ENCODE data around the gene VWA3B.
"Not testable (repeated sequence)": the region's sequence is repeated elsewhere in the genome, so short reads cannot be mapped to it uniquely, and the experiment has no call there.

VWA3B gene

DNA sequence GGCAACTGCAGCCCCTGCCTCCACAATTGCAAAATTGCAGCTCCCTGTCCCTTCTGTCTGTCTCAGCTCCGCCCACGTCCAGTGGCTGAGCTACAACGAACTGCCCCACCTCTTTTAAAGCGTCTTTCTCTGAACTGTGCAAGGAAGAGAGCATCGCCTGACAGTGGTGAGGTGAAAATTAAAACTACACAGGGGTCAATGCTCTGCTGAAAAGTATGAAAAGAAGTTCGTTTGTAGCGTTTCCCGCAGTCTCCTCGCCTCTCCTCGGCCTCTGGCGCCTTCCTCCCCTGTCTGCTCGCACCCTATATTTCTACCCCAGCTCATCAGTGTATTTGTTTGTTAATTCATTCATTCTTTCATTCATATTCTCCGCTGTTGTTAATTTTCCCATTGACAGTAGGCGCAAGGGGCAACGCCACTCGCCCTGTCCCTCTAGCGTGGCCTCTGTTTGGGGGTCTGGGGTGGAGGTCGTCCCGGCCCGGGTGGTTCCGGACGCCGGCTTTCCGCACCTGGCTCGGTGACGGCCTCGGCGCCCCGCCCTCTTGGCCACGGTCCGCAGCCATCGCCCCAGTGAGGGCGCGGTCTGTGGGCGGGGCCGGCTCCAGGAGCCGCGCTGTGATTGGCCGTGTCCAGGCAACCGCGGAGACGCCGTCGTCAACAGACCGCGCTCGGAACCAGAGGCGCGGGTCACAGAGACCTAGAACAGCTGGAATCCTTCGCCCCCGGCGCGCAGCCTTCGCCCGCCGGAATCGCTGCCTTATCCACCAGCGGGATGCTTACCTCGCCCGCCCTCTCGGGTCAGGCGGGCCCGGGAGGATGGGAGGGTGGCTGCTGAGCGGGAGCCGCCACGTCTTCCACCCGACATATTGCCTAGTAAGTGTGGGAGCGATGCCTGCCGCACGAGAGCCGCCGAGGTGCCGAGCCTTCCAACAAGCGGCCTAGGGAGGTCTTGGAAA, at the start of gene VWA3B:
VWA3B (plus strand) TSS at position 677 of the 956 bp plus-strand sequence. CDS start 5,926 bp downstream, outside the sequence.
- DNase-seq (ENCODE audit: low read depth), result peak; percentile 14

- DNase-seq (ENCODE audit: low read depth), result no peak
Measured at GRCh38 chr2:98037206-98037605, 49.8 kb upstream of the VWA3B start.

- DNase-seq (ENCODE audit: low read depth), result no peak
Measured at GRCh38 chr2:98037666-98038336, 49.2 kb upstream of the VWA3B start.

DNA sequence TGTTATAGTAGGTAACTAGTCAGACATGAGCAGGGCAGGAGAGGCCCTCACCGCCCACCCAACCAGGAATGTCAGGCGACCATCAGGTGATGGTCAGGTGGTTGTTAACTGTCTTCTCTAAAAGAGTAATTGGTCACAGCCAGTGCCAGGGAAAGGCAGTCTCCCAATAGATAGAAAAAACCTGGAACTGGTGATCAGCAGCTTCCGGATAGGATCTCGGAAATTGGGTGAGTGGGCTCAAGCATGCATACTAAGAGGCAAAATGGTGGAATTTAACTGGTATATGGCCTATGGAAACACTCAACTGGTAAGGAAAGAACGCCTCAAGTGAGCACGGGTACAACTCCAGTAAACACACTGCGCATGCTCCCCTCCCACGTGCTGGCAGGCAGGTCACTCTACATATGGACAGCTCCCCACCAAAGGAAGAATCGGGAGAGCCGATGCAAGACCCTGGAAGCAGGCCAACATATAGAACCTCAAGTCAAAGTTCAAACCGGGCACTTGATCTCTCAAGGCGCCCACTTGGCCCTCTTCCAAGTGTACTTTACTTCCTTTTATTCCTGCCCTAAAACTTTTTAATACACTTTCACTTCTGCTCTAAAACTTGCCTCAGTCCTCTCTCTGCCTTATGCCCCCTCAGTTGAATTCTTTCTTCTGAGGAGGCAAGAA, 47.7 kb upstream of the VWA3B start:
- no peak for DNase-seq (ENCODE audit: low read depth)

GRCh38 chr2:98040331-98040939, 46.5 kb upstream of the VWA3B start:
- no peak for DNase-seq (ENCODE audit: low read depth)

DNA sequence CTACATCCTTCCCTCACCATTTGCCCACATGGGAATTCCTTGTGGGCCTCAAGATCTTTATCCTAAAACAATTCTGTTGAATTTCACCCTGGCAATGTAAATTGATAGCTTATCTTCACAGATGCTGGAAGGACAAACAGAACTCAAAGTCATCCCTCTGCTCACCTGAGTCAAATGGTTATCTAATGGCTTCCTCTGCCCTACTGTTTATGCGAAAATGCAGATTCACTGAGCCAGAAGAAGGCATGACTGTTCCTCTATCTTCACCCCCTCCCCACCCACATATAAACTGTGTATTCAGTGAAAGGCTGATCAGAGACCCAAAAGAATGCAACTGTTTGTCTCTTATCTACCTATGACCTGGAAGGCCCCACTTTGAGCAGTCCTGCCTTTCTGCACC, 43.9 kb upstream of the VWA3B start:
- no peak for DNase-seq (ENCODE audit: low read depth)

DNA sequence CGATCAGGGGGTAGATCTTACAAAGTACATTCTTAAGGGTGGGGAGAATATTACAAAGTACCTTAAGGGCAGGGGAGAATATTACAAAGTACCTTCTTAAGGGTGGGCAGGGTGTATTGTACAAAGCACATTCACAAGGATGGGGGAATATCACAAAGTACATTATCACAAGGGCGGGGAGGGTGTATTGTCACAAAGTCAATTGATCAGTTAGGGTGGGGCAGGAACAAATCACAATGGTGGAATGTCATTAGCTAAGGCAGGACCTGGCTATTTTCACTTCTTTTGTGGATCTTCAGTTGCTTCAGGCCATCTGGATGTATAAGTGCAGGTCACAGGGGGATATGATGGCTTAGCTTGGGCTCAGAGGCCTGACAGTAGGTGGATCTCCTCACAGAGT, 42.2 kb upstream of the VWA3B start:
- DNase-seq (ENCODE audit: low read depth), result not testable (repeated sequence)

GRCh38 chr2:98050070-98050469, 36.9 kb upstream of the VWA3B start:
- DNase-seq (ENCODE audit: low read depth), result no peak

DNA sequence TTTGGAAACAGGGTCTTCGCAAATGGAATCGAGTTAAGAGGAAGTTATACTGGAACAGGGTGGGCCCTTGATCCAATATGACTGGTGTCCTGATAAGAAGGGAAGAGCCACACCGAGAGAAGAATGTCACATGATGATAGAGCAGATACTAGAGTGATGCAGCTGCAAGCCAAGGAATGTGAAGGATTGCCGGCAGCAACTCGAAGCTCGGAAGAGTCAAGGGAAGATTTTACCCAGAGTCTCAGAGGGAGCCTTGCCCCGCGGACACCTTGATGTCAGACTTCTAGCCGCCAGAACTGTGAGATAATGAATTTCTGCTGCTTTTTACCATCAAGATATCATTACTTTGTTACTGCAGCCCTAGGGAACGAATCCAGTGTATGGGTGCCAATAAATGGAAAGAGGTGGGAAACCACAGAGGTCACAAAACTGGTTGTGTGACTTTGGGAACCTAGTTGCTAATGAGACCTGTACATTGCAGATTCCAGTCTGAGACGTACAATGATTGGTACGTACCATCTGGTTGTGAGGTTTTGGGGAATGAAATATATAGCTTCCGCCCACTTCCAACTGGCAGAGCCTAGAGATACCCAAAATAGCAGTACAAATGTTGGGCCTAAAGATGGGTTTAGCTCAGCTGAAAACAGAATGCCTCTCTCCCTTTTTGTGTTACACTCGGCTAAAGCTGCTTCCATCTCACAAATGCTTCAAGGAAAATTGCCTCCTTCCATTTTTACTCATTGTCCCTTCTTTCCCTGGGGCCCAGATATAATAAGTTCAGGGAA, 28.6 kb upstream of the VWA3B start:
- no peak for DNase-seq (ENCODE audit: low read depth)

- DNase-seq (ENCODE audit: low read depth), result no peak
Measured at GRCh38 chr2:98060277-98060676, 26.7 kb upstream of the VWA3B start.

- no peak for DNase-seq (ENCODE audit: low read depth)
Measured at GRCh38 chr2:98063291-98063854, 23.6 kb upstream of the VWA3B start.

- DNase-seq (ENCODE audit: low read depth), result no peak
Measured at GRCh38 chr2:98065808-98066207, 21.2 kb upstream of the VWA3B start.

- no peak for DNase-seq (ENCODE audit: low read depth)
Measured at GRCh38 chr2:98067160-98067559, 19.8 kb upstream of the VWA3B start.

DNA sequence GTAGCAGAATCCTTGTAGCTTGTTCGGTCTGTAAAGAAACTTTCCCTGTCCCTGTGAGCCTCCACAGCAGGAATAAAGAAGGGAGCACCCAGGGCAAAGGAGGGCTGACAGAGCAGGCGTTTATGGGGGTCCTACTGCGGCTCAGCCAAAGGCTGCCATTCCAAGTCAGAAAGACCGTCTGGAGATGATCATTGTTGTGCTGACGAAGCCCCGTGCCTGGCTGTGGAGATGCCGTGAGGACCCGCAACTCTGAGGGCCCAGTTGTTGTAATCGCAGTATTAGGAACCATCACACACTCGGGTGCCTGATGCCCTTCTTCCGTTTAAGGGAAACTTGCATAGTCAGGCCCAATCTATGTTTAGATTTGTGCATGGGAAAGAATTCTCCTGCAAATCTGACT, 16.9 kb upstream of the VWA3B start:
- DNase-seq (ENCODE audit: low read depth), result no peak

- DNase-seq (ENCODE audit: low read depth), result no peak
Measured at GRCh38 chr2:98072442-98072841, 14.5 kb upstream of the VWA3B start.

- no peak for DNase-seq (ENCODE audit: low read depth)
Measured at GRCh38 chr2:98078701-98079100, 8.3 kb upstream of the VWA3B start.

DNA sequence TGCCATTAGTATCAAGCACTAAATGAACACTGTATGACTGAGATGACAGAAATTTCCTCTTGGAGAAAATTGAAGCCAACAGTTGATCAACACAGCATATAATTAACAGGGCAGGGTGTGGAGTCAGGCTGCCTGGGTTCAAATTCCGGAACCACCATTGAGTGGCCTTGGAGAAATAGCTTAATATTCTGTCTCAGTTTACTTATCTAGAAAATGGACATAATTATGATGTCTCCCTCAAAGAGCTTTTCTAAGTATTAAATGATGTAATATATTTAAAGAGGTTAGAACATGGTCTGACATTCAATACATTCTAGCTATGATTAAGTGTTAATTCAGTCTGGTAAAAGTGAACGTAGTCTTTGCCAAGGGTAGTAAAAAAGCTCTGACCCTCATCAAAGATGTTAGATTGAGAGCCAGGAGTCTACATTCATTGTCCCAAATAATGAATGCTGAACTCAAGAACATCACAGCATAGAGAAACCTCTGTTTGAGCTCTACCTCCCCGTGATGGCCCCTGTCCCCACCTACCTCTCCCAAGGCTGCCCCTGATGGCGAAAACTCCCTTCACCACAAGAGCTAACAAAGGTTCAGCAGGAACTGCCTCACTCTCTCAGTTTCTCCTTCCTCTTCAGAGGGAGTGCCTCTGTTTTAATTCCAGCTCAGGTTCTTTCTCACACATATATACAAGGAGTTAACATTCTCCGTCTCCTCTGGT, 2.7 kb upstream of the VWA3B start:
- no peak for DNase-seq (ENCODE audit: low read depth)

- no peak for DNase-seq (ENCODE audit: low read depth)
Measured at GRCh38 chr2:98084869-98085238, 2.1 kb upstream of the VWA3B start.

GRCh38 chr2:98085649-98086048, 1.3 kb upstream of the VWA3B start:
- no peak for DNase-seq (ENCODE audit: low read depth)

GRCh38 chr2:98087447-98088020, 567 bp downstream of the VWA3B start:
- no peak for DNase-seq (ENCODE audit: low read depth)

Data from fibroblast of the conjunctiva (primary cell).